HepG2 (cell line): Measurements from ENCODE around the gene WWC1. TPM values are rescaled to one million over a fixed set of nuclear protein-coding genes. Genes with fewer than 3 reads are reported as not detected.

Experiments used
- ATAC-seq: fragments of 200-7000 bp; cut with Tn5 transposase; 3 replicates; pipeline ENCODE4 v1.9.1; 2020; ENCODE audit warnings: mild to moderate bottlenecking, moderate library complexity
- BruUV-seq: library from RNA; stranded (reverse); fragments of 400-500 nt; replicated peaks from 2 replicates; lab custom pipeline; 2021; lab: Mats Ljungman, UMichigan
- CTCF ChIA-PET: fragments of 300-600 bp; formaldehyde crosslinking; extraction: SDS; loops from one replicate; lab custom pipeline; 2021; ENCODE audit warnings: low total read pairs, inconsistent platforms, low intra/inter-chr PET ratio; lab: Yijun Ruan, JAX
- POLR2A ChIA-PET: fragments of 350-600 bp; sonication (Branson Sonifier 250); formaldehyde crosslinking; loops from one replicate; lab custom pipeline; 2020; ENCODE audit warnings: antibody characterized with exemption, inconsistent platforms; lab: Yijun Ruan, JAX
- DNase-seq: peaks from one replicate; pipeline ENCODE4 v3.0.0-alpha.2; 2015; ENCODE audit warnings: low spot score
- FAIRE-seq: peaks from 3 replicates; lab custom pipeline; 2011; peaks lifted over from hg19 to GRCh38; lab: Jason Lieb, UNC
- H2AFZ ChIP-seq: one replicate; pipeline ENCODE4 v1.6.1; 2011; ENCODE audit warnings: low read length, inconsistent platforms
- H3K27ac ChIP-seq: fragments of 300-600 bp; 3 replicates; pipeline ENCODE4 v1.8.0; 2011; ENCODE audit warnings: mixed run types, mild to moderate bottlenecking, mixed read lengths, low read length, inconsistent platforms; ENCODE audit not compliant: insufficient read depth; ENCODE audit errors: extremely low read length
- H3K27me3 ChIP-seq, 2 experiments: fragments of 200-600 bp in 1 of 2; 2 replicates in 1 of 2; 3 replicates in 1 of 2; pipeline versions ENCODE4 v1.6.0 to v1.8.0; 2011; ENCODE audit warnings: low read length in 2 of 2, mild to moderate bottlenecking in 2 of 2, moderate library complexity in 2 of 2, inconsistent platforms in 1 of 2; ENCODE audit not compliant: insufficient read depth in 2 of 2, control insufficient read depth in 1 of 2
- H3K36me3 ChIP-seq, 2 experiments: fragments of 200-600 bp in 1 of 2; replicated peaks in 1 of 2; 2 replicates in 1 of 2; 3 replicates in 1 of 2; pipeline versions ENCODE4 v1.5.1 to v1.8.0; 2011; ENCODE audit warnings: low read length in 2 of 2, inconsistent platforms in 1 of 2; ENCODE audit not compliant: insufficient read depth in 2 of 2, control insufficient read depth in 1 of 2
- H3K4me1 ChIP-seq: 2 replicates; pipeline ENCODE4 v1.5.1; 2012; ENCODE audit warnings: low read length, inconsistent platforms; ENCODE audit not compliant: insufficient read depth
- H3K4me2 ChIP-seq: 2 replicates; pipeline ENCODE4 v1.6.0; 2011; ENCODE audit warnings: low read depth, low read length, inconsistent platforms
- H3K4me3 ChIP-seq, 3 experiments: fragments of 200-600 bp in 1 of 3; sonication (generic), shearing (Covaris generic) in 1 of 3; replicated peaks in 1 of 3; 2 replicates each; pipeline ENCODE4 v1.5.1; 2011 to 2016; ENCODE audit warnings: low read length in 3 of 3, inconsistent platforms in 2 of 3, low read depth in 2 of 3, mild to moderate bottlenecking in 2 of 3, control low read depth in 1 of 3, mixed read lengths in 1 of 3; ENCODE audit not compliant: insufficient read depth in 1 of 3
- H3K79me2 ChIP-seq: one replicate; pipeline ENCODE4 v1.6.1; 2011; ENCODE audit warnings: low read length, inconsistent platforms; ENCODE audit not compliant: insufficient read depth
- H3K9ac ChIP-seq: 2 replicates; pipeline ENCODE4 v1.6.0; 2011; ENCODE audit warnings: mild to moderate bottlenecking, low read depth, low read length, inconsistent platforms; ENCODE audit not compliant: insufficient read depth
- H3K9me3 ChIP-seq: 2 replicates; pipeline ENCODE4 v1.5.1; 2012; ENCODE audit warnings: mild to moderate bottlenecking, low read length
- H4K20me1 ChIP-seq: 2 replicates; pipeline ENCODE4 v1.6.0; 2011; ENCODE audit warnings: inconsistent platforms, mild to moderate bottlenecking, low read length, moderate library complexity; ENCODE audit not compliant: insufficient read depth
- DRAP1 ChIP-seq: IDR thresholded peaks from 2 replicates; pipeline ENCODE4 v1.6.1; 2016; ENCODE audit warnings: missing genetic modification reagents, missing compliant biosample characterization
- TRIM24 ChIP-seq: sonication (generic); formaldehyde crosslinking; IDR thresholded peaks from 2 replicates; pipeline ENCODE4 v1.8.0; 2022; ENCODE audit warnings: mild to moderate bottlenecking, missing genetic modification reagents
- ZFP37 ChIP-seq: sonication (generic); formaldehyde crosslinking; IDR thresholded peaks from 2 replicates; pipeline ENCODE4 v1.4.0; 2020; ENCODE audit warnings: missing genetic modification reagents, borderline replicate concordance
- ZNF232 ChIP-seq: sonication (generic); formaldehyde crosslinking; IDR thresholded peaks from 2 replicates; pipeline ENCODE4 v1.4.0; 2020; ENCODE audit warnings: missing genetic modification reagents, borderline replicate concordance
- ZNF567 ChIP-seq: sonication (generic); formaldehyde crosslinking; IDR thresholded peaks from 2 replicates; pipeline ENCODE4 v1.8.1; 2023; ENCODE audit warnings: mild to moderate bottlenecking, missing genetic modification reagents, borderline replicate concordance
- in situ Hi-C: cut with HindIII; loops from 2 replicates; pipeline ENCODE4 v1.10.0; 2017; ENCODE audit warnings: low pct_unique_long_range_greater_than_20kb; ENCODE audit not compliant: extremely low pct_ligation_motif_present
- intact Hi-C: fragments of 100-400 bp; cut with micrococcal nuclease; formaldehyde crosslinking; loops from one replicate; pipeline ENCODE4 v1.10.0; 2022; ENCODE audit not compliant: unreplicated experiment
- polyA plus RNA-seq, 8 experiments: library from polyadenylated mRNA; depleted of rRNA in 3 of 8; stranded (reverse) in 7 of 8; unstranded in 1 of 8; fragments of >200 nt; fragmentation: Illumina TruSeq in 4 of 8; extraction: Trizol in 4 of 8; gene quantifications; 2 replicates each; pipeline versions ENCODE4 v1.2.1 to v1.2.3, GENCODE V29; 2011 to 2016; ENCODE audit warnings: low read depth in 4 of 8, missing spikeins in 1 of 8, mixed read lengths in 1 of 8; ENCODE audit not compliant: insufficient read depth in 1 of 8
- total RNA-seq, 5 experiments: library from RNA; depleted of rRNA; stranded (reverse); fragments of >200 nt; fragmentation: Illumina TruSeq; extraction: Trizol; gene quantifications; 2 replicates each; pipeline ENCODE4 v1.2.3, GENCODE V29; 2016; ENCODE audit warnings: low read depth in 1 of 5
- TF ChIP-seq, protein P1 (sequence below): sonication (generic); formaldehyde crosslinking; IDR thresholded peaks from 2 replicates; pipeline ENCODE4 v1.5.0; 2020; ENCODE audit warnings: mild to moderate bottlenecking, missing genetic modification reagents
- TF ChIP-seq, protein P2 (sequence below): IDR thresholded peaks from 2 replicates; pipeline ENCODE4 v1.6.1; 2012; ENCODE audit warnings: low read depth, low read length, improper control_type of control experiment
- TF ChIP-seq, protein P3 (sequence below): sonication (generic); formaldehyde crosslinking; IDR thresholded peaks from 2 replicates; pipeline ENCODE4 v1.9.0; 2022; ENCODE audit warnings: low read depth, missing genetic modification reagents

The WWC1 gene
- total and polyA plus RNA-seq, 2 of the 13 experiments (the other 11 are each of a cell fraction or from before 2014, with no cell fraction given), result 8.3 to 17.9 TPM

DNA sequence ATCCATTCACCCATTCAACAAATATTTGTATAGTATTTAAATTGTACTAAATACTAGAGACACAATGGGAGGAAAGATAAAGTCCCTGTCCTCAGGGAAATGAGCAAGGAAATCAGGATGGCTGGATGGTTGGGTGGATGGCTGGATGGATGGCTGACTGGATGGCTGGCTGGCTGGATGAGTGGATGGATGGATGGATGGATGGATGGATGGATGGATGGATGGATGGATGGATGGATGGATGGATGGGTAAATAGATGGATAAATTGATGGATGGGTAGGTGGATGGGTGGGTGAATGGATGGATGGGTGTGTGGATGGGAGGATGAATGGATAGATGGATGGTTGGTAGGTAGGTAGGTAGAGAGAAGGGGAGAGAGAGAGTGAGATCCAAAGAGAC is 41.5 kb upstream of the WWC1 start:
- Histone ChIP-seq H3K4me2 (no peak overlapping the region), H3K79me2 (no peaks in the 10 kb centered on the region), H2AFZ (no peak overlapping the region), H3K9ac (no peak overlapping the region), H3K27me3 (peaks cover 3 to 14% of the 10 kb centered on the region in 2 experiments; a peak in 4 of 5 replicates), H4K20me1 (no peaks in the 10 kb centered on the region), H3K27ac (no peak overlapping the region), H3K4me3 (no peak overlapping the region), H3K9me3 (no peaks in the 10 kb centered on the region), H3K4me1 (no peaks in the 10 kb centered on the region), H3K36me3 (no peaks in the 10 kb centered on the region)
- in situ Hi-C loops, result loop anchor here (25.0 kb wide), 1 partner anchor 437 kb away; no protein-coding TSS in a partner anchor
- CTCF ChIA-PET, result no interaction called here
- POLR2A ChIA-PET, result no interaction called here
- ATAC-seq (no peak), FAIRE-seq (no peak), DNase-seq (no peak)
- no TSS peak for BruUV-seq
- intact Hi-C loops, result no loop called here
- TF ChIP-seq, protein P1, sequence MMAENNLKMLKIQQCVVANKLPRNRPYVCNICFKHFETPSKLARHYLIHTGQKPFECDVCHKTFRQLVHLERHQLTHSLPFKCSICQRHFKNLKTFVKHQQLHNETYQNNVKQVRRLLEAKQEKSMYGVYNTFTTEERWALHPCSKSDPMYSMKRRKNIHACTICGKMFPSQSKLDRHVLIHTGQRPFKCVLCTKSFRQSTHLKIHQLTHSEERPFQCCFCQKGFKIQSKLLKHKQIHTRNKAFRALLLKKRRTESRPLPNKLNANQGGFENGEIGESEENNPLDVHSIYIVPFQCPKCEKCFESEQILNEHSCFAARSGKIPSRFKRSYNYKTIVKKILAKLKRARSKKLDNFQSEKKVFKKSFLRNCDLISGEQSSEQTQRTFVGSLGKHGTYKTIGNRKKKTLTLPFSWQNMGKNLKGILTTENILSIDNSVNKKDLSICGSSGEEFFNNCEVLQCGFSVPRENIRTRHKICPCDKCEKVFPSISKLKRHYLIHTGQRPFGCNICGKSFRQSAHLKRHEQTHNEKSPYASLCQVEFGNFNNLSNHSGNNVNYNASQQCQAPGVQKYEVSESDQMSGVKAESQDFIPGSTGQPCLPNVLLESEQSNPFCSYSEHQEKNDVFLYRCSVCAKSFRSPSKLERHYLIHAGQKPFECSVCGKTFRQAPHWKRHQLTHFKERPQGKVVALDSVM (CRISPR knock-in tag), result no peak
- TF ChIP-seq TRIM24 (CRISPR knock-in tag), result no peak
- TF ChIP-seq, protein P2, sequence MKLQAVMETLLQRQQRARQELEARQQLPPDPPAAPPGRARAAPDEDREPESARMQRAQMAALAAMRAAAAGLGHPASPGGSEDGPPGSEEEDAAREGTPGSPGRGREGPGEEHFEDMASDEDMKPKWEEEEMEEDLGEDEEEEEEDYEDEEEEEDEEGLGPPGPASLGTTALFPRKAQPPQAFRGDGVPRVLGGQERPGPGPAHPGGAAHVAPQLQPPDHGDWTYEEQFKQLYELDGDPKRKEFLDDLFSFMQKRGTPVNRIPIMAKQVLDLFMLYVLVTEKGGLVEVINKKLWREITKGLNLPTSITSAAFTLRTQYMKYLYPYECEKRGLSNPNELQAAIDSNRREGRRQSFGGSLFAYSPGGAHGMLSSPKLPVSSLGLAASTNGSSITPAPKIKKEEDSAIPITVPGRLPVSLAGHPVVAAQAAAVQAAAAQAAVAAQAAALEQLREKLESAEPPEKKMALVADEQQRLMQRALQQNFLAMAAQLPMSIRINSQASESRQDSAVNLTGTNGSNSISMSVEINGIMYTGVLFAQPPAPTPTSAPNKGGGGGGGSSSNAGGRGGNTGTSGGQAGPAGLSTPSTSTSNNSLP, result no peak
- no peak for TF ChIP-seq ZNF232 (CRISPR knock-in tag)
- TF ChIP-seq DRAP1 (CRISPR knock-in tag), result no peak
- TF ChIP-seq ZNF567, result no peak
- TF ChIP-seq ZFP37, result no peak
- TF ChIP-seq, protein P3, sequence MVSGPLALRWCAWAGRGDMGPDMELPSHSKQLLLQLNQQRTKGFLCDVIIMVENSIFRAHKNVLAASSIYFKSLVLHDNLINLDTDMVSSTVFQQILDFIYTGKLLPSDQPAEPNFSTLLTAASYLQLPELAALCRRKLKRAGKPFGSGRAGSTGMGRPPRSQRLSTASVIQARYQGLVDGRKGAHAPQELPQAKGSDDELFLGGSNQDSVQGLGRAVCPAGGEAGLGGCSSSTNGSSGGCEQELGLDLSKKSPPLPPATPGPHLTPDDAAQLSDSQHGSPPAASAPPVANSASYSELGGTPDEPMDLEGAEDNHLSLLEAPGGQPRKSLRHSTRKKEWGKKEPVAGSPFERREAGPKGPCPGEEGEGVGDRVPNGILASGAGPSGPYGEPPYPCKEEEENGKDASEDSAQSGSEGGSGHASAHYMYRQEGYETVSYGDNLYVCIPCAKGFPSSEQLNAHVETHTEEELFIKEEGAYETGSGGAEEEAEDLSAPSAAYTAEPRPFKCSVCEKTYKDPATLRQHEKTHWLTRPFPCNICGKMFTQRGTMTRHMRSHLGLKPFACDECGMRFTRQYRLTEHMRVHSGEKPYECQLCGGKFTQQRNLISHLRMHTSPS, result no peak
